GM21529 (cell line): ENCODE results near the gene FAM168A.
"Not testable (repeated sequence)": the region's sequence is repeated elsewhere in the genome, so short reads cannot be mapped to it uniquely, and the experiment has no call there.

Experiments used
- ATAC-seq: cut with Tn5 transposase; IDR thresholded peaks from one replicate; pipeline ENCODE4 v1.9.1; 2021; ENCODE audit not compliant: unreplicated experiment

The FAM168A gene

GRCh38 chr11:73596547-73596946, 1.4 kb downstream of the FAM168A start:
- no peak for ATAC-seq

GRCh38 chr11:73592640-73593039, 5.3 kb downstream of the FAM168A start:
- no peak for ATAC-seq

- no peak for ATAC-seq
Measured at GRCh38 chr11:73591743-73592142, 6.2 kb downstream of the FAM168A start.

- no peak for ATAC-seq
Measured at GRCh38 chr11:73590991-73591390, 6.9 kb downstream of the FAM168A start.

- ATAC-seq: no peak
Measured at GRCh38 chr11:73586791-73587190, 11.1 kb downstream of the FAM168A start.

GRCh38 chr11:73585834-73586575, 11.9 kb downstream of the FAM168A start:
- no peak for ATAC-seq

GRCh38 chr11:73584831-73585230, 13.1 kb downstream of the FAM168A start:
- no peak for ATAC-seq

GRCh38 chr11:73582653-73583052, 15.3 kb downstream of the FAM168A start:
- ATAC-seq: no peak

- ATAC-seq: not testable (repeated sequence)
Measured at GRCh38 chr11:73580749-73581148, 17.2 kb downstream of the FAM168A start.

GRCh38 chr11:73579641-73580434, 18.1 kb downstream of the FAM168A start:
- no peak for ATAC-seq

- ATAC-seq: no peak
Measured at GRCh38 chr11:73578592-73579185, 19.2 kb downstream of the FAM168A start.

GRCh38 chr11:73577496-73577917, 20.4 kb downstream of the FAM168A start:
- ATAC-seq: no peak

- ATAC-seq: no peak
Measured at GRCh38 chr11:73576185-73576614, 21.7 kb downstream of the FAM168A start.

GRCh38 chr11:73571982-73572381, 25.9 kb downstream of the FAM168A start:
- ATAC-seq: not testable (repeated sequence)

- no peak for ATAC-seq
Measured at GRCh38 chr11:73570415-73571114, 27.3 kb downstream of the FAM168A start.

- ATAC-seq: no peak
Measured at GRCh38 chr11:73566977-73567755, 30.7 kb downstream of the FAM168A start.

- ATAC-seq: no peak
Measured at GRCh38 chr11:73566422-73566821, 31.5 kb downstream of the FAM168A start.

- no peak for ATAC-seq
Measured at GRCh38 chr11:73565804-73566203, 32.1 kb downstream of the FAM168A start.

GRCh38 chr11:73564903-73565302, 33.0 kb downstream of the FAM168A start:
- no peak for ATAC-seq

- ATAC-seq: no peak
Measured at GRCh38 chr11:73563539-73564200, 34.2 kb downstream of the FAM168A start.
